ENCODE measurements around the gene MYO6.

MYO6 gene

DNA sequence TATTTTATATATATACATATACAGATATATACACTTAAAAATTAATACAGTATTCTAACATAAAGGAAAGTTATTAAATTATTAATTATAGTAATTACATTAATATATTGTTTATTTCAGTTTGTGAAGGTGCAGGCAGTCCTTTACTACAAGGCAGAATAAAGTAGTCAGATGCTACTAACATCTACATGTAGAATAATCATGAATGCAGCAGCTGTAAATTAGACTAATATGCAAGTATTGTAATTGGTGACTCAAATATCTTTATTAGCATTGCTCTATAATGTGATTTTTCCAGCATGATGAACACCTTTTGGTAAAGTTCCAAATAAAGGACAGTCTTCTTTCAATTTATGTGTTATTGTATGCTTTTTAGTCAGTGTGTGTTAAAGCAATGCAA lies 17.3 kb downstream of the MYO6 start:
- no peak for DNase-seq (ENCODE audit: low read depth)

DNA sequence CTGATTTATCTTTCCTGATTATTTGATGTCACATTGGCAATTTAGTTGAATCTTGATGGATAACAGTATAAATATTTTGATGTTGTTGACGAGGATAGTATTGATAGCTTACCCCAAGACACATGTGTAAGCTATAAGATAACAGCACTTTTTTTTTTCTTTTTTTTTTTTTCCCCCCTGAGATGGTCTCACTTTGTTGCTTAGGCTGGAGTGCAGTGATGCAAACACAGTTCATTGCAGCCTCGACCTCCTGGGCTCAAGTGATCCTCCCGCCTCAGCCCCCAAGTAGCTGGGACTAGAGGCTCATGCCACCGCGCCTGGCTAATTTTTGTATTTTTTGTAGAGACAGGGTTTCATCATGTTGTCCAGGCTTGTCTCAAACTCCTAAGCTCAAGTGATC lies 21.8 kb downstream of the MYO6 start:
- DNase-seq (ENCODE audit: low read depth): no peak

DNA sequence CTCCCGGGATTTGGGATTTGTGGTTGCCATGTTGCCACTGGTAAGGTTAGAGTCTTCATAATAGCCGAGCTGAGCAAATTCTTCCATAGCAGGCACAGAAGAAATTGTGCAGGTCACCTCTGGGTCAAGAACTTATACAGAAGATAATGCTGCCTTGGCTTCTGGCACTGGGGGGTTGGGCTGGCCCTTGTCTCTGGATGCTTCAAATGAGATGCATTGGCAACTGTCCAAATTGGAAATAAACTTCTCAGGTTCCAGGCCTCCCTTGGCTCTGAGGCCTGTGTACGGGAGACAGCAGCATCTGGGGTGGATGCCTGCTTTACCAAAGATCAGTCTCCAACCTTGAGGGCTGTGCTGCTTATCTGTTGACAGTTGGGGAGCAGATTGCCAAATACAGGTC lies 26.2 kb downstream of the MYO6 start:
- DNase-seq (ENCODE audit: low read depth): no peak

DNA sequence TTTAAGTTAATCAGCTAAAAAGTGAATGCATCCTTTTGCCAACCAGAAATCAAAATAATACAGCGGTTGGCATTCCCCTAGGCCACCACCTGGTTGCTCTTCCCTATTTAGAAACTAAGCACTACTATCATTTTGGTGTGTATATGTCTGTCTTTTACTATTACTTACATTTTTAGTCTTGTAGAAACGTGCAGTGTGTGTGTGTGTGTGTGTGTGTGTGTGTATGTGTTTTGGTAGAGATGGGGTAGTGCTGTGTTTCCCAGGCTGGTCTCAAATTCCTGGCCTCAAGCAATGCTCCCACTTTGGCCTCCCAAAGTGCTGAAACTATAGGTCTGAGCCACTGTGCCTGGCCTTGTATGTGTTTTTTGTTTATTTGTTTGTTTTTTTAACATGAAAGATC lies 27.4 kb downstream of the MYO6 start:
- DNase-seq (ENCODE audit: low read depth): no peak

DNA sequence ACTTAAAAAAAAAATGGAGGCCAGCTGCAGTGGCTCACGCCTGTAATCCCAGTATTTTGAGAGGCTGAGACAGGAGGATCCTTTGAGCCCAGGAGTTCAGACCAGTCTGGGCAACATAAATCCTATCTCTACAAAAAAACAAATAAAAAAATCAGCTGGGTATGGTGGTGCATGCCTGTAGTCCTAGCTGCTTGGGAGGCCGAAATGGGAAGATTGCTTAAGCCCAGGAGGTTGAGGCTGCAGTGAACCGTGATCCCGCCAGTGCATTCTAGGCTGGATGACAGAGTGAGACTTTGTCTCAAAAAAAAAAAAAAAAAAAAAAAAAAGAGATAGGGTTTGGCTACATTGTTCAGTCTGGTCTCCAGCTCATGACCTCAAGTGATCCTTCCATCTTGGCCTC lies 29.7 kb downstream of the MYO6 start:
- no peak for DNase-seq (ENCODE audit: low read depth)

DNA sequence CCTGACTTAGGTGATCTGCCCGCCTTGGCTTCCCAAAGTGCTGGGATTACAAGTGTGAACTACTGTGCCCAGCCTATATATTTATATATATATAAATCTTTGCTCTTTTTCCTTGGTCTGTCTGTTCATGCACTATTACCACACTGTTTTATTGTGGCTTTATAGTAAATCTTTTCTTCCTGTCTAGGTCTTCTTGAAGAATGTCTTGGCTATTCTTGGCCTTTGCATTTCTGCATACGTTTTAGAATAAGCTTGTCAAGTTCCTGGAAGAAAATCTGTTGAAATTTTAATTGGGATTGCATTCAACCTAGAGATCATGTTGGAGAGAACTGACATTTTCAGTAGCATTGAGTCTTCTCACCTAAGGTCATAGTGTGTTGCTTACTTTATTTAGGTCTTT lies 37.1 kb downstream of the MYO6 start:
- DNase-seq (ENCODE audit: low read depth): no peak

DNA sequence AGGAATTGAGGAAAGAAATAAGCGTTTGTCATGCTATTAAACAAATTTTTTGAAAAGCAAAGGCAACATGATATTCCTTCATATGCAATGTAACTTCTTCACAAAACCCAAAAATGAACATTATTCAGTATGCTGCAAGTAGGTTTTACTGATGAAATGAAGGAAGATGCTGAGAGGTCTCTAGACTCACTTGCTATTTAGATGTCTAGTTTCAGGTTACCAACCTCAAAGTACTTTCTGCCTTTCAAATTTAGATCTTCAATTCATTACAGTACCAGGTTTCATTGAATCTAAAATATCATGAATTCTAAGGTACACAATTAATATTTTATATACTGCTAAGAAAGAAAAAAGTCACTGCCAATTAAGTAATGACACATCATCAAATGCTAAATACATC lies 39.9 kb downstream of the MYO6 start:
- DNase-seq (ENCODE audit: low read depth): no peak

DNA sequence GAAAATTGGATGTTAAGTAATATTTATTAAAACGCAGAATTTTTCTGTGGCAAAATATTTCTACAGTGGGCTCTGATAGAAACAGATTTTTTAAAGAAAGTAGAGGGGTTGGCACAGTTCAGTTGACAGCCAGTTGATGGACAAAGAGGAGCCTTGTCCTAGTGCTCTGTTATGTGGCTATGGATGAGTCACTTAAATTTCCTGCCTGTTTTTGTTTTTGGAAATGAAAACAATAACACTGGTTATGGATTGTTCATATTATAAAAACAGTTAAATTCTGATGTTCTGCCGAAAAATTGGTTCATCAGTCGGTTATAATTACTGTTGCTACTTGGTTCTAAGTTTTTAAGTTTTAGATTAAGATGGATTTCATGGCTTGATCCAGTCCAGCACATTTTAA lies 42.8 kb downstream of the MYO6 start:
- no peak for DNase-seq (ENCODE audit: low read depth)

DNA sequence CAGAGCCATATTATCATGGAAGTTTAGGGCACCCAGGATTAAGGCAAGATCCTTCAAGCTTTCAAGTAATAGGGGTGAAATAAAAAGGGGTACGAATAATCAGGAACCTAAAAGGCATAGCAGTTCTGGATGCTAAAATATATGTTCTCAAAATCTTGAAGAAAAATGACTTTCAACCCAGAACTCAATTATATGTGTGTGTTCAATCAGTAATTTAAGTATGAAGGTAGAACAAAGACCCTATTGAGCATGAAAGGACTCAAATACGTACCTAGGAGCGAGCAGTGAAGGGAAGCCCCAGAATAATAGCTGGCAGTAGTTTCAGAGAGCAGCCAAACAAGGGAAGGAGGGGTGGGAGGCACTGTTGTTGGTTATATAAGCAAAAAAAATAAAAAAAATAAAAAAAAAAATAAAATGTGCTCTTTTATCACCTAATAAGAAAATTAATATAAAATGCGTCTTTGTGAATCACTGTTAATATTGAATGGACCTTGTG lies 45.4 kb downstream of the MYO6 start:
- DNase-seq (ENCODE audit: low read depth): no peak

DNA sequence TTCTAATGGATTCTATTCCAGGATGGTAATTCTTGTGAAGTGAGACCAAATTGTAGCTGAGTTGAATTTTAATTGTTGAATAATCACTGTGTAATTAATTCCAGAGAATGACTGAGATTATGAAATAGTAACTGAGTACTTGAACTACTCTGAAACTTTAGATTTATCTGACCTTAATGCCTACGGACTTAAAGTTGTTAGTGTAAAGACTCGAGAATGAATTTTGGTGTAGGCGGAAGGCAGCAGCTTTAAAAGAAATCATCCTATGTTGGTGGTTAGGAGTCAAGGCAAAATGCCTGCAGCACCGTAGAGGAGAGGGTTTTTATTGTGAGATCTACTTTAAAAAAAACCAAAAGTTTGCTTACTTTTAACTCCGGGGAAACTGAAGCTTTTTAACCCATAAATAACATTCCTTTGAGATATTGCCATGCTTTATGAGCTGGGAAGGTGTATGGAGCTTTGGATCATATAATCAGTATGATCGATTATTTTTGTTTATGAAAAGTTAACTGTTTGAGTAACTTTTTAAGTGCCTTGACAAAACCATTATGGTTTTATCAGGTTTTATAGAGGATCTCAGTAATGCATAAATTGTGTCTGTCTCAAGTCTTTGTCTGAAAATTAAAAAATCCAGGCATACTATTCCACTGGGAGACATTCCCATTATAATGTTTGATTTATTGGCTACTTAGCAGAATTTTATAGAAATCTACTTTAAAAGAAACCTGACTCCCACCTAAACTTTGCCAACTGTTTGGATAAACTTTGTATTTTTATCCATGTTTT lies 46.1 kb downstream of the MYO6 start:
- DNase-seq (ENCODE audit: low read depth): no peak

DNA sequence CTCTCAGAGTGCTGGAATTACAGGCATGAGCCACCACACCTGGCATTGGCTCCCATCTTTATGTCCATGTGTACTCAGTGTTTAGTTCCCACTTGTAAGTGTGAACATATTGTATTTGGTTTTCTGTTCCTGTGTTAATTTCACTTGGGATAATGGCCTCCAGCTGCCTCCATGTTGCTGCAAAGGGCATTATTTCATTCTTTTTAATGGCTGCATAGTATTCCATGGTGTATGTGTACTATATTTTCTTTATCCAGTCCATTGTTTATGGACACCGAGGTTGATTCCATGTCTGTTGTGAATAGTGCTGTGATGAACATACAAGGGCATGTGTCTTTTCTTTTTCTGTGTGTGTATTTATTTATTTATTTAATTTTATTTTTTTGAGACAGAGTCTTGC lies 47.7 kb downstream of the MYO6 start:
- no peak for DNase-seq (ENCODE audit: low read depth)

DNA sequence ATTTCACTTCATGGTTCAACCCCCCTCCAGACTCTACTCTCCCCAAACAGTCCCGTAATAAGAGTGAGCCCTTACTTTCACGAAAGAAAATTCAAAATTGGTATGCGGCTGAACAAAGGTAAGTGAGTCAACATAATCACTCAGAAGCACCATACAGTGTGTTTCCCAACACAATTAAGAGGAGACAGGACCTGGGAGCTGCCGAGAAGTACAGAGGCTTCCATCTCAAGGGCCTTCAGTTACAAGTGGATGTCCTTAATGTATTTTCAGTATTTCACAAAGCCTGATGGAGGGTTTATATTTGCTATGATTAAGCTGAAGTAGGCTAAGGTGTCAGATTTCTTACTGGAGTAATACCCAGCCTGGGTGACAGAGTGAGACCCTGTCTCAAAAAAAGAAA lies 51.1 kb downstream of the MYO6 start:
- DNase-seq (ENCODE audit: low read depth): no peak

DNA sequence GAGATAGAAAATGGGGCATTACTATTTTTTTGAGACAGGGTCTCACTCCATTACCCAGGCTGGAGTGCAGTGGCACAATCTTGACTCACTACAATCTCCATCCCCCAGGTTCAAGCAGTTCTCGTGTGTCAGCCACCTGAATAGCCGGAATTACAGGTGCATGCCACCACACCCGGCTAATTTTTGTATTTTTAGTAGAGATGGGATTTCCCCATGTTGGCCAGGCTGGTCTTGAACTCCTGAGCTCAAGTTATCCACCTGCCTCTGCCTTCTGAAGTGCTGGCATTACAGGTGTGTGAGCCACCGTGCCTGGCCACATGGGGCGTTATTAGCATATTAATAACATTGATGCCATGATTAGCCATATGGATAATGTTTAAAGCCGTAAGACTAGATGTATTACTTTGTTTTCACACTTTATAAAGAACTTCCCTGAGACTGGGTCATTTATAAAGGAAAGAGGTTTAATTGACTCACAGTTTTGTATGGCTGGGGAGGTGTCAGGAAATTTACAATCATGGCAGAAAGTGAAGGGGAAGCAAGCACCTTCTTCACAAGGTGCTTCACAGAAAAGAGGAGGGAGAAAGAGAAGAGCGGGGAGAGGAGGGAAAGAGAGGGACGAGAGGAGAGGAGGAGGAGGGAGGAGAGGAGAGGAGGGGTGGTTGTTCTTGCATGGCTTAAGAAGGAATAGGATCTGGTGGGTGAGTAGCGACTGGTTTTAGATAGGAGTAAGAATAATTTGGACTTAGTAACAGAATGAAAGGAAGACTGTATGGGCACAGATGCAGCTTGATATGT lies 51.9 kb downstream of the MYO6 start:
- DNase-seq (ENCODE audit: low read depth): no peak

DNA sequence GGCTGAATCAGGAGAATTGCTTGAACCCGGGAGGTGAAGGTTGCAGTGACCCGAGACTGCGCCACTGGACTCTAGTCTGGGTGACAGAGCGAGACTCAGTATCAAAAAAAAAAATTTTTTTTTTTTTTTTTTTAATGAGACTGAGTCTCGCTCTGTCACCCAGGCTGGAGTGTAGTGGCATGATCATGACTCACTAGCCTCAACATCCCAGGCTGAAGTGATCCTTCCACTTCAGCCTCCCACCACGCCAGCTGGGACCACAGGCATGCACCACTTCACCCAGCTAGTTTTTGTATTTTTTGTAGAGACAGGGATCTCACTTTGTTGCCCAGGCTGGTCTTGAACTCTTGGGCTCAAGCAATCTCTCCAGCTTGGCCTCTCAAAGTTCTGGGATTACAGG lies 53.3 kb downstream of the MYO6 start:
- no peak for DNase-seq (ENCODE audit: low read depth)

DNA sequence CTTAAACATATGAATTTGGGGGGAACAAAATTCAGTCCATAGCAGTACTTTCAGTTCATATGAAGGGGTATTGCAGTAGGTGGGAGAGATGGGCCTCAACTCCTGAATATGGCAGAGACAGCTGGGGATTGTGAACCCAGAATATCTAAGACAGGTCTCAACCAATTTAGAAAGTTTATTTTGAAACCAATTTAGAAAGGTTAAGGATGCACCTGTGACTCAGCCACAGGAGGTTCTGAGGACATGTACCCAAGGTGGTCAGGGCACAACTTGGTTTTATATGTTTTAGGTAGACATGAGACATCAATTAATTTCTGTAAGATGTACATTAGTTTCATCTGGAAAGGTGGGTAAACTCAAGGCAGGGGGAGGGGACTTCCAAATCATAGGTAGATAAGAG lies 59.5 kb downstream of the MYO6 start:
- DNase-seq (ENCODE audit: low read depth): no peak

DNA sequence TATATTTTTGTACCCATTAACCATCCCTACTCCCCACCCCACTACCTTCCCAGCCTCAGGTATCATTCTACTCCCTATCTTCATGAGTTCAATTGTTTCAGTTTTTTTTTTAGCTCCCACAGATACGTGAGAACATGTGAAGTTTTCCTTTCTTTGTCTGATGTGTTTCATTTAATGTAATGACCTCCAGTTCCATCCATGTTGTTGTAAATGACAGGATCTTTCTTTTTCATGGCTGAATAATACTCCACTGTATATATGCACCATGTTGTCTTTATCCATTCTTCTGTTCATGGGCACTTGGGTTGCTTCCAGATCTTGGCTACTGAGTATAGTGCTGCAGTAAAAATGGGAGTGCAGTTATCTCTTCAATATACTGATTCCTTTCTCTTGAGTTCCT lies 63.5 kb downstream of the MYO6 start:
- no peak for DNase-seq (ENCODE audit: low read depth)

DNA sequence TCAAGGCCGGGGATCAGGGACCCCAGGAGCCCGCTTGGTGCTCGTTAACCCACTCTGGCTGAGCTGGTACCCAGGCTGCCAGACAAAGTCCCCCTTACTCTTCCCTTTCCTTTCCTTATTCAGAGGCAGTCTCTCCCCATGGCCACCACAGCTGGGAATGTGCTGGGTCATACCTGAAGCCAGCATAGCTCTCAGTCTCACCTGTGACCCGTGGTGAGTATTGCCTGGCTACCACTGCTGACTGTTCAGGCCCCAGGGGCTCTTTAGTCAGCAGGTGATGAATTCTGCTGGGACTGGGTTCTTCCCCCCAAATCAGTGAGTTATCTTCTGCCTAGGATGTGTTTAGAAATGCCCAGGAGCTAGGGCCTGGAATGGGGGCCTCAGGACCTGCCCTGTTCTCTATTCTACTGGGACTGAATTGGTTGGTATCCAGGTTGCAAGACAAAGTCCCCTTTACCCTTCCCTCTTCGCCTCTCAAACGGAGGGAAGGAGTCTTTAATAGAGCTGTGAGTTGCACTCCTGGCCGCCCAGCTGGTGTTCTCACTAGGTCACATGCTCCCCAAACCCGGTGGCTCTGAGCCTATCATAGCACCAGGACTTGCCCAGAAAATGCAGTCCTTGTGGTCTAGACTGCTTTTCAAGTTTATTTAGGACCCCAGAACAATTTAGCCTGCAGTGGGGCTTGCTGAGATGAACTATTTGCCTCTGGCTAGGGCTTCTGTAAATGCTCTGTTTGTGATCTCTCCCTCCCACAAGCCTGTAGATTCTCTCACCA lies 64.6 kb downstream of the MYO6 start:
- DNase-seq (ENCODE audit: low read depth): no peak

DNA sequence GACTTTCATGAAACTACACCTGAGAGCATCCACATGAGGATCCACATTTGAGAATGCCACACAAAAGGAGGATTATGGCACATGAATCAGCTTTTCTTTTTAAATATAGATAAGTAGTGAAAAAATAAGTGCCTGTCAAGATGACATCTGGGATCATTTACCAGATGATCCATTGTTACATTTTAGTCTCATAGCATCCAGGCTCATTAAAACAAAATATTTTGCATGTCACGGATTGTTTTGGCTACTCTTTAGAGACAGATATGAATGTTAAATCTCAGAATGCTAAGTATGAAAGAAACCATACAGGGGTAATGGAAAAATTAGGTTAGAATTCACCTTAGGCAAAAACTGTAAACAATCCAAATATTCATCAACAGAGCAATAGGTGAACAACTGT lies 66.7 kb downstream of the MYO6 start:
- no peak for DNase-seq (ENCODE audit: low read depth)

DNA sequence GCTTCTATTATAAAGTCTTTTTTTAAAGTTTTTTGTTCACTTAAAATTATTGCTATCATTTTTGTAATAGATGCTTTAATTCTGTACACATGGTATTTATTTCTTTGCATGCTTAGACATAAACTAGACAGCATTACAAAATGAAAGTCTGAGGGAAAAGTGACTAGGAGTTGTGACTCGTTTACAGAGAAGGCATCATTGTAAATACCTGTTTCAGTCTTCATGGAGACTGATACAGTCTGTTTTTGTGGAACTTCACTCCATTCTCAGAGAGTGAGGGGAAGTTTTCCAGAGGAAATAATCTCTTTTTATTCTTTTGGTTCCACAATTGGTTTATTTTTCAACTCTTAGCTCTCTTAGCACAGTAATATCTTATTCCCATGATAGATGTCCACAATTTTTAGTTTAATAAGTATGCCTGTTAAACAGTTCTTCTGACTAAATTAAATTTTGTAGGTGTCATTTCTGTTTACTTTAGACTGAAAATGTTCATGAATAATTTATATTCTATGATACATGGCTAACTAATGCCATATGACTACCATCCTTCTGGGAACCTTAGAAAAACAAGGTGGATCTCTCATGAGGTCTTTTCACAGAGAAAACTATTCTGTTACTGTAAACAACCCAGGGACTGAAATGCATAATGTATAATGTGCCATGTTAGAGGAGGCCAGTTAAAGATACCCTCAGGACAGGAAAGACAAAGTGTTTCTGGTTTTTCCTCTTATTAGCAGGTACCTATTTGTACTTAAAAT lies 69.2 kb downstream of the MYO6 start:
- DNase-seq (ENCODE audit: low read depth): no peak

DNA sequence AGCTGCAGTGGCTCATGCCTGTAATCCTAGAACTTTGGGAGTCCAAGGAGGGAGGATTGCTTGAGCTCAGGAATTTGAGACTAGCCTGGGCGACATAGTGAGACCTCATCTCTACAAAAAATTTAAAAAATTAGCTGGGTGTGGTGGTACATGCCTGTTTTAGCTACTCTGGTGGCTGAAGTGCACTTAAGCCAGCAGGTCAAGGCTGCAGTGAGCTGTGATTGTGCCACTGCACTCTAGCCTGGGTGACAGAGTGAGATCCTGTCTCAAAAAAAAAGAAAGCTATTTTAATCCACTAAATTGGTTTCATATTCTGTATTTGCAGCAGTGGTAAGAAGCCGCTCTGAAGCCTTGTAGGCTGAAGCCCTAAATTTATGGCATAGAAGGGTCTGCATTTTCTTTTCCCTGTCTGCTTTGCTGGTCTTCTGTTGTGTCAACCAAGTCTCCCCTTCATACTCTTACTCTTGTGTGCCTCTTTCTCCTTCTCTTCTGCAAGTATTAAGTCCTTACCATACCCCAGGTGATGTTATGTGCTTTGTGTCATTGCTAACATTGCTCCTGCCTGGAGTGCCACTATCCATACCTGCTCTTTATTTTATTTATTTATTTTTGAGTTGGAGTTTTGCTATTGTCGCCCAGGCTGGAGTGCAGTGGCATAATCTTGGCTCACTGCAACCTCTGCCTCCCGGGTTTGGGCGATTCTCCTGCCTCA lies 70.9 kb downstream of the MYO6 start:
- no peak for DNase-seq (ENCODE audit: low read depth)

DNA sequence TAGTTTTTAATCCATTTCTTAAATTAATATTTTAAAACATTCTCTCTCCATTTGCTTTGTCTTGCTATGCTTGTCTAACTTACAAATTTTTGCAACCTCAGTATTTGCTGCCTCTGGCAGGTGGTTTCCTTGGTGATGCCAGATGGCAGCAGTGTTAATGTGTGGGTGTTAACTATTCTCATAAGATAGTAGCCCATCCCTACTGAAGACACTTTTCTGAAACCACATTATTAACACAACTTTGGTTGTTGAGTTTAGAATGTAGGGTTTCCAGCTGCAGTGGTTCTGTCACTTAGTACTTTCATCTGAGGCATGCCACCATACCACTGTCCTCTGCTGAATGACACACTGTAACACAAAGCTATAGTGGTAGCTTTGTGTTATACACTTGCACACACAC lies 75.1 kb downstream of the MYO6 start:
- DNase-seq (ENCODE audit: low read depth): no peak
